Peyer's patch (tissue), 4 donors: ENCODE measurements around the gene BCL2L11. TPM values are rescaled to one million over a fixed set of nuclear protein-coding genes. Genes with fewer than 3 reads are reported as not detected.

ENCODE experiments used
- DNase-seq, 3 donors: peaks; one replicate each; pipeline ENCODE4 v3.0.0-alpha.2; 2017 to 2019
- H3K27ac ChIP-seq, 4 donors: fragments of 200-600 bp; sonication (generic); one replicate each; pipeline ENCODE4 v1.5.1; 2016 to 2019
- H3K27me3 ChIP-seq, 2 donors: fragments of 200-600 bp; sonication (generic); one replicate each; pipeline ENCODE4 v1.5.1; 2019
- H3K36me3 ChIP-seq, 3 donors: fragments of 200-600 bp; sonication (generic); one replicate each; pipeline ENCODE4 v1.5.1; 2016 to 2019
- H3K4me1 ChIP-seq, 4 donors: fragments of 200-600 bp; sonication (generic); one replicate each; pipeline ENCODE4 v1.5.1; 2016 to 2019
- H3K4me3 ChIP-seq, 4 donors: fragments of 200-600 bp; sonication (generic); 1 replicate in 3 of 4; 2 replicates in 1 of 4; pipeline ENCODE4 v1.5.1; 2016 to 2019; ENCODE audit warnings: mild to moderate bottlenecking in 1 of 4
- H3K9me3 ChIP-seq, 4 donors: fragments of 200-600 bp; sonication (generic); one replicate each; pipeline ENCODE4 v1.5.1; 2016 to 2019; ENCODE audit warnings: mild to moderate bottlenecking in 1 of 4
- POLR2A ChIP-seq, 2 donors: fragments of 450-650 bp; IDR thresholded peaks; one replicate each; pipeline ENCODE4 v1.5.1; 2017; ENCODE audit warnings: antibody characterized with exemption in 2 of 2, mild to moderate bottlenecking in 2 of 2, moderate library complexity in 2 of 2
- total RNA-seq, 4 donors: library from RNA; depleted of rRNA; stranded (reverse); fragments of >200 nt; gene quantifications; one replicate each; pipeline ENCODE4 v1.1.0, GENCODE V29; 2016
- TF ChIP-seq, protein P1 (sequence below), 6 experiments: fragments of 450-650 bp in 4 of 6; fragments of 200-600 bp in 2 of 6; sonication (generic) in 1 of 6; IDR thresholded peaks; one replicate each; pipeline ENCODE4 v1.5.1; 2017 to 2019; ENCODE audit warnings: antibody characterized with exemption in 6 of 6, mild to moderate bottlenecking in 3 of 6, moderate library complexity in 1 of 6

Gene BCL2L11
- total RNA-seq, 4 donors from 2014 or later, result 35.9 to 98.1 (median 62.2) TPM

DNA sequence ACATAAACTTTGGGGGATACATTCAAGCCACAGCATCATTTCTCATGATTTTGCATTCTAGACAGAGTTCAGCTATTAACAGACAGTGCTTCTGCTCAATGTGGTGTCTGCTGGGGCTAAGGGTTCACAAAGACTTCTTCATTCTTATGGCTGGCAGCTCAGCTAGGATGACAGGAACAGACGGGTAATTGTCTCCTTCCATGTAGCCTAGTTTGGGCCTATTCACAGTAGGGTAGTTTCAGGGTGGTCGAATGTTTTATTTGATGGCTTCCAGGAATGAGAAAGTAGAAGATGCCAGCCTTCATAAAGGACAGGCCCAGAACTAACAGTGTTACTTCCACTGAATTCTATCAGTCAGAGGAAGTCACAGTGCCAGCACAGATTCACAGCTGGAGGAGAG, 26.0 kb upstream of the BCL2L11 start:
- Histone ChIP-seq H3K4me3 (no peak overlapping the region), H3K4me1 (no peaks in the 10 kb centered on the region), H3K27ac (no peak overlapping the region), H3K27me3 (no peaks in the 10 kb centered on the region), H3K9me3 (no peaks in the 10 kb centered on the region), H3K36me3 (no peaks in the 10 kb centered on the region)
- TF ChIP-seq, protein P1, sequence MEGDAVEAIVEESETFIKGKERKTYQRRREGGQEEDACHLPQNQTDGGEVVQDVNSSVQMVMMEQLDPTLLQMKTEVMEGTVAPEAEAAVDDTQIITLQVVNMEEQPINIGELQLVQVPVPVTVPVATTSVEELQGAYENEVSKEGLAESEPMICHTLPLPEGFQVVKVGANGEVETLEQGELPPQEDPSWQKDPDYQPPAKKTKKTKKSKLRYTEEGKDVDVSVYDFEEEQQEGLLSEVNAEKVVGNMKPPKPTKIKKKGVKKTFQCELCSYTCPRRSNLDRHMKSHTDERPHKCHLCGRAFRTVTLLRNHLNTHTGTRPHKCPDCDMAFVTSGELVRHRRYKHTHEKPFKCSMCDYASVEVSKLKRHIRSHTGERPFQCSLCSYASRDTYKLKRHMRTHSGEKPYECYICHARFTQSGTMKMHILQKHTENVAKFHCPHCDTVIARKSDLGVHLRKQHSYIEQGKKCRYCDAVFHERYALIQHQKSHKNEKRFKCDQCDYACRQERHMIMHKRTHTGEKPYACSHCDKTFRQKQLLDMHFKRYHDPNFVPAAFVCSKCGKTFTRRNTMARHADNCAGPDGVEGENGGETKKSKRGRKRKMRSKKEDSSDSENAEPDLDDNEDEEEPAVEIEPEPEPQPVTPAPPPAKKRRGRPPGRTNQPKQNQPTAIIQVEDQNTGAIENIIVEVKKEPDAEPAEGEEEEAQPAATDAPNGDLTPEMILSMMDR (IDR thresholded peaks at IDR 0.05), result no peak
- TF ChIP-seq POLR2A (IDR thresholded peaks at IDR 0.05), result no peak
- no peak for DNase-seq

DNA sequence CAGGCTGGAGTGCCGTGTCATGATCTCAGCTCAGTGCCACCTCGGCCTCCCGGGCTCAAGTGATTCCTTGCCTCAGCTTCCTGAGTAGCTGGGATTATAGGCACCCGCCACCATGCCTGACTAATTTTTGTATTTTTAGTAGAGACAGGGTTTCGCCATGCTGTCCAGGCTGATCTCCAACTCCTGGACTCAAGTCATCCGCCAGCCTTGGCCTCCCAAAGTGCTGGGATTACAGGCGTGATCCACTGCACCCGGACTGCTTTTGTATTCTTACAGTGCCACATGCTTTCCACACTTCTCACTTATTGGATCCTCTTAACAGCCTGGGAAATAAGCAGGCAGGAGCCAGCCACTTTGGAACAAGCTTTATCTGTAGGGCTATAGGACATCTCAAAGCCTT, 25.3 kb upstream of the BCL2L11 start:
- no peaks in the 10 kb centered on the region for H3K4me1 ChIP-seq
- no peaks in the 10 kb centered on the region for H3K9me3 ChIP-seq
- no peak for DNase-seq
- H3K27me3 ChIP-seq, result no peaks in the 10 kb centered on the region
- H3K36me3 ChIP-seq, result no peaks in the 10 kb centered on the region
- H3K27ac ChIP-seq, result no peak overlapping the region
- TF ChIP-seq, protein P1 (IDR thresholded peaks at IDR 0.05), result no peak
- TF ChIP-seq POLR2A (IDR thresholded peaks at IDR 0.05), result no peak
- H3K4me3 ChIP-seq, result no peak overlapping the region

DNA sequence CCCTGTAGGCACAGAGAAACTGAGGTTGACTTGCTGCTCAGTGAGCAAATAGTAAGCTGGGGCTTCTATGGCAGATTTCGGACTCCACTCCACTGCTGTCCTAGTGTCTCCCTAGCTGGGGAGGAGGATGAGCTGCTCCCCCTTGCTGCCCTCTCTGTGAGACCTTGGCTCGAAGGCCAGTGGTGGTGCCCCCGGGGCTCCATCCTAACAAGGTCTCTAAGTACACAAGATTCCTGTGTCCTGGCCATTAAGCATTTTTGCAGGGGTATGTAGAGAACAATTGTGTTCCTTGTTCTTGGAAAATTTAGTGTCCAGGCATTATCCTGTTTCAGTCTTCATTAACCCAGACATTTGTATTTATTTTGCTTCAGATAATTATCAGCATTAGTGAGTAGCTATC, 21.3 kb upstream of the BCL2L11 start:
- DNase-seq, result no peak
- no peaks in the 10 kb centered on the region for H3K36me3 ChIP-seq
- H3K27ac ChIP-seq, result no peak overlapping the region
- H3K4me3 ChIP-seq, result no peak overlapping the region
- TF ChIP-seq, protein P1 (IDR thresholded peaks at IDR 0.05), result no peak
- no peak for TF ChIP-seq POLR2A (IDR thresholded peaks at IDR 0.05)
- no peaks in the 10 kb centered on the region for H3K4me1 ChIP-seq
- H3K27me3 ChIP-seq, result no peaks in the 10 kb centered on the region
- H3K9me3 ChIP-seq, result no peaks in the 10 kb centered on the region

DNA sequence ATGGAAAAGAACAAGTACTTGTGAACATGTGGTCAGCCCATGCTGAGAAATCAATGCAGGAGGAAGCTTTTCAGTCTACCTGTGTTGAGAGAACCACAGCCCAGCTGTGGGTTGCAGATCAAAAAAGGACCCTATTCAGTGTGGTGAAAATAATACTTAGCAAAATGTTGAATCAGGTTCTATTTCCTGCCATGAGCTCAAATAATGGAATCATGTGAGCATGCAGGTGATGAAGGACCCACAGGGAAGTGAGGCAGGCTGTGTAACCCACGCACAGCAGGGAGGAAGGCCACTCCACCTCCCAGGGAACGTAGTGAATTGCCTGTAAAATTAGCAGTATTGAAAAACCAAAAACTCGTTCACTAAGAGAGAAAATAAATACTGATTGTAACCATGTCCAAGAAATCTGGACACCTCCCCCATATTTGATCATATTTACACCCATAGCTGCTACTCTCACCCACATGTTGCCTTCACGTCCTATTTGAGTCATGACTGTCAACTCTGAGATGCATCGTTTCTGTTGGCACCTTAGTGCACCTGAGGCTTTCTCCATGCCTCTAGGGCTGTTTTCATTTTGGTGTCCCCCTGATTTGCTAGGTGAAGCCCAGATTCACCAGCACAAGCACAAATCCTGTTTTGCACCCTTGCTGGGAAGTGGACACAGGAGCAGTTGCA, 20.5 kb upstream of the BCL2L11 start:
- TF ChIP-seq POLR2A (IDR thresholded peaks at IDR 0.05), result no peak
- TF ChIP-seq, protein P1 (IDR thresholded peaks at IDR 0.05), result no peak
- no peaks in the 10 kb centered on the region for H3K36me3 ChIP-seq
- H3K9me3 ChIP-seq, result no peaks in the 10 kb centered on the region
- no peak overlapping the region for H3K4me3 ChIP-seq
- H3K27me3 ChIP-seq, result no peaks in the 10 kb centered on the region
- DNase-seq, result no peak
- H3K27ac ChIP-seq, result no peak overlapping the region
- no peaks in the 10 kb centered on the region for H3K4me1 ChIP-seq

DNA sequence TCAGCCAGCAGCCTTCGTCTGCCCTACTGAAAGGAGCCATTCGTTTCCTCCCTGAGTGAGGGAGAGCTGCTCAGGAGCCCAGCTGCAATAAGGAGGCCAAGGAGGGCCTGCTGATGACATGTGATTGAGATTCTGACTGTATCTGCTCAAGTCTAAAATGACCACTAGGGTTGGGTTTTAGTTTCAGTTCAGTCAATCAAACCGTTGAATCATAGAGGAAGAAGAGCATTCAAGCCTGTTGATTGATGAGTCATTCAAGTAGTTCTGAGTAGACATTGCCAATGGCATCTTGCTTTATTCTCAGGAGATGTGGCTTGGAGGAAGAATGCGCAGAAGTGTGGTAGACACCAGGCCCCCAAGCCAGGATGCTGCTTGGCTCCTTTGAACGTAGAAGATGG, 19.9 kb upstream of the BCL2L11 start:
- H3K4me3 ChIP-seq, result no peak overlapping the region
- H3K4me1 ChIP-seq, result no peaks in the 10 kb centered on the region
- no peaks in the 10 kb centered on the region for H3K27me3 ChIP-seq
- TF ChIP-seq, protein P1 (IDR thresholded peaks at IDR 0.05), result no peak
- TF ChIP-seq POLR2A (IDR thresholded peaks at IDR 0.05), result no peak
- no peak overlapping the region for H3K27ac ChIP-seq
- no peak for DNase-seq
- no peaks in the 10 kb centered on the region for H3K9me3 ChIP-seq
- H3K36me3 ChIP-seq, result no peaks in the 10 kb centered on the region

DNA sequence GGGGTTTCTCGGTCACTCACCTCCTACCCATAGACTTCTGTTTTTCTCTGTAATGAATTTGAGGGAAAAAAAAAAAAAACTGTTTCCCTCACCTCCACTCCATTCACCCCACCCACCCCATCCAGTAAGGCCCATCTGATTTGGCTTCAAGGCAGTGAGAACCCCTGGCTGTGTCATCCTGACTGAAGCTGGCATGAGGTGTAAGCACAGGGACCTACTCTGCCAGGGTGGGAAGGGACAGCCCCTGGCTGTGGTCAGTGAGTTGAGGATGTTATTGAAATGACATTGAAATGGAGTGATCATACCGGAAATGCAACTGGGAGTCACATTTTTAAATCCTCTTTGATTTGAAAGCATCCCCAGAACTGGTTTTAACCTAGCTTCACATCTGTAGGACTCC, 19.1 kb upstream of the BCL2L11 start:
- Histone ChIP-seq H3K27ac (no peak overlapping the region), H3K4me1 (no peaks in the 10 kb centered on the region), H3K9me3 (no peaks in the 10 kb centered on the region), H3K4me3 (no peak overlapping the region), H3K27me3 (no peaks in the 10 kb centered on the region), H3K36me3 (no peaks in the 10 kb centered on the region)
- no peak for DNase-seq
- TF ChIP-seq POLR2A (IDR thresholded peaks at IDR 0.05), result no peak
- TF ChIP-seq, protein P1 (IDR thresholded peaks at IDR 0.05), result no peak
